Endothelial cell (in vitro differentiated cells): ENCODE results near the gene GARIN1A. TPM values are rescaled to one million over a fixed set of nuclear protein-coding genes. Genes with fewer than 3 reads are reported as not detected.
A peak's percentile ranks its signal among the peaks of the same experiment; 100 is the strongest.

Experiments used
- DNase-seq: peaks from one replicate; pipeline ENCODE4 v3.0.0; 2021; ENCODE audit warnings: low spot score
- H3K27ac Mint-ChIP-seq: one replicate; pipeline ENCODE4 v1.8.0; 2021; ENCODE audit warnings: mixed read lengths, inconsistent platforms; ENCODE audit not compliant: unreplicated experiment
- H3K27me3 Mint-ChIP-seq: one replicate; pipeline ENCODE4 v1.8.0; 2021; ENCODE audit warnings: mild to moderate bottlenecking, moderate library complexity, mixed read lengths, inconsistent platforms; ENCODE audit not compliant: unreplicated experiment
- H3K36me3 Mint-ChIP-seq: one replicate; pipeline ENCODE4 v1.8.0; 2021; ENCODE audit warnings: mild to moderate bottlenecking, low read depth, mixed read lengths, inconsistent platforms; ENCODE audit not compliant: unreplicated experiment
- H3K4me1 Mint-ChIP-seq: one replicate; pipeline ENCODE4 v1.8.0; 2021; ENCODE audit warnings: mild to moderate bottlenecking, mixed read lengths, inconsistent platforms; ENCODE audit not compliant: unreplicated experiment
- H3K4me3 Mint-ChIP-seq: one replicate; pipeline ENCODE4 v1.8.0; 2021; ENCODE audit warnings: mild to moderate bottlenecking, mixed read lengths, inconsistent platforms; ENCODE audit not compliant: unreplicated experiment
- H3K9me3 Mint-ChIP-seq: one replicate; pipeline ENCODE4 v1.8.0; 2021; ENCODE audit warnings: mixed read lengths, inconsistent platforms; ENCODE audit not compliant: unreplicated experiment
- total RNA-seq: library from RNA; stranded (reverse); fragmentation: NEBNext Ultra II Directional; extraction: Animal tissue kit (Norgen Biotek cat#: 25700); gene quantifications from one replicate; pipeline ENCODE4 v1.2.1, GENCODE V29; 2021; ENCODE audit not compliant: unreplicated experiment
- TF ChIP-seq, protein P1 (sequence below): fragments of 200-600 bp; sonication (generic); IDR thresholded peaks from one replicate; pipeline ENCODE4 v1.5.0; 2021; ENCODE audit warnings: antibody characterized with exemption; ENCODE audit not compliant: unreplicated experiment

GARIN1A gene
- total RNA-seq, 1 donor from 2014 or later, result 4.3 TPM

DNA sequence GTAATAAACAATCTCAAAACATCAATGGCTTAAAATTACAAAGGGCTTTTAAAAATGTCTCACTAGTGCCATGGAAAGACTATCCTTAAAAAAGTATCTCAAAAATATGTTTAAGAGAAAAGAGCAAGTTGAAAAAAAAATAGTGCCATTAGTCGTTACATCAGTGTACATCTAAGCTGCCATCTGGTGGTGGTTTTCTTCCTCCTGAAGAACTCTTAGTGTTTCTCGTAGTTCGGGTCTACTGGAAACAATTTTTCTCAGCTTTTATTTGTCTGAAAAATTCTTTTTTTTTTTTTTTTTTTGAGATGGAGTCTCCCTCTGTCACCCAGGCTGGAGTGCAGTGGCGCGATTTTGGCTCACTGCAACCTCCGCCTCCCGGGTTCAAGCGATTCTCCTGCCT, 5.9 kb upstream of the GARIN1A start:
- TF ChIP-seq, protein P1, sequence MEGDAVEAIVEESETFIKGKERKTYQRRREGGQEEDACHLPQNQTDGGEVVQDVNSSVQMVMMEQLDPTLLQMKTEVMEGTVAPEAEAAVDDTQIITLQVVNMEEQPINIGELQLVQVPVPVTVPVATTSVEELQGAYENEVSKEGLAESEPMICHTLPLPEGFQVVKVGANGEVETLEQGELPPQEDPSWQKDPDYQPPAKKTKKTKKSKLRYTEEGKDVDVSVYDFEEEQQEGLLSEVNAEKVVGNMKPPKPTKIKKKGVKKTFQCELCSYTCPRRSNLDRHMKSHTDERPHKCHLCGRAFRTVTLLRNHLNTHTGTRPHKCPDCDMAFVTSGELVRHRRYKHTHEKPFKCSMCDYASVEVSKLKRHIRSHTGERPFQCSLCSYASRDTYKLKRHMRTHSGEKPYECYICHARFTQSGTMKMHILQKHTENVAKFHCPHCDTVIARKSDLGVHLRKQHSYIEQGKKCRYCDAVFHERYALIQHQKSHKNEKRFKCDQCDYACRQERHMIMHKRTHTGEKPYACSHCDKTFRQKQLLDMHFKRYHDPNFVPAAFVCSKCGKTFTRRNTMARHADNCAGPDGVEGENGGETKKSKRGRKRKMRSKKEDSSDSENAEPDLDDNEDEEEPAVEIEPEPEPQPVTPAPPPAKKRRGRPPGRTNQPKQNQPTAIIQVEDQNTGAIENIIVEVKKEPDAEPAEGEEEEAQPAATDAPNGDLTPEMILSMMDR, result no peak
- Mint-ChIP-seq H3K9me3 (peaks cover 5% of the 10 kb centered on the region), H3K27ac (no peak overlapping the region), H3K4me3 (no peak overlapping the region), H3K4me1 (no peaks in the 10 kb centered on the region), H3K36me3 (peaks cover 19% of the 10 kb centered on the region), H3K27me3 (peaks cover 12% of the 10 kb centered on the region)
- DNase-seq, result no peak

- H3K4me3 Mint-ChIP-seq, result no peak overlapping the region
- TF ChIP-seq, protein P1, result peak; percentile 26
- peaks cover 8% of the 10 kb centered on the region for H3K4me1 Mint-ChIP-seq
- no peaks in the 10 kb centered on the region for H3K9me3 Mint-ChIP-seq
- peak overlapping the region; percentile 48 for H3K27ac Mint-ChIP-seq
- H3K36me3 Mint-ChIP-seq, result peaks cover 4% of the 10 kb centered on the region
- peak; percentile 38 for DNase-seq
- peaks cover 9% of the 10 kb centered on the region for H3K27me3 Mint-ChIP-seq
These were observed 930 bp downstream of the GARIN1A start for GRCh38 chr7:128672927-128673517.

GRCh38 chr7:128673571-128673970, 1.5 kb downstream of the GARIN1A start:
- Mint-ChIP-seq H3K9me3 (no peaks in the 10 kb centered on the region), H3K27ac (peak overlapping the region; percentile 30), H3K4me1 (peaks cover 8% of the 10 kb centered on the region), H3K36me3 (peaks cover 4% of the 10 kb centered on the region), H3K27me3 (peaks cover 9% of the 10 kb centered on the region), H3K4me3 (no peak overlapping the region)
- TF ChIP-seq, protein P1, result no peak
- DNase-seq, result no peak

GRCh38 chr7:128676665-128677064, 4.6 kb downstream of the GARIN1A start:
- Mint-ChIP-seq H3K27ac (no peak overlapping the region), H3K27me3 (peaks cover 2% of the 10 kb centered on the region), H3K4me1 (peaks cover 7% of the 10 kb centered on the region), H3K4me3 (no peak overlapping the region), H3K36me3 (peaks cover 4% of the 10 kb centered on the region), H3K9me3 (no peaks in the 10 kb centered on the region)
- TF ChIP-seq, protein P1, result no peak
- no peak for DNase-seq

GRCh38 chr7:128679920-128680319, 7.8 kb downstream of the GARIN1A start:
- H3K27me3 Mint-ChIP-seq, result peaks cover 2% of the 10 kb centered on the region
- no peak overlapping the region for H3K4me3 Mint-ChIP-seq
- H3K4me1 Mint-ChIP-seq, result no peaks in the 10 kb centered on the region
- no peak overlapping the region for H3K27ac Mint-ChIP-seq
- no peak for DNase-seq
- no peaks in the 10 kb centered on the region for H3K9me3 Mint-ChIP-seq
- peaks cover 24% of the 10 kb centered on the region for H3K36me3 Mint-ChIP-seq
- TF ChIP-seq, protein P1, result no peak
